Measurements from ENCODE around the gene HSPA1A. TPM values are rescaled to one million over a fixed set of nuclear protein-coding genes. Genes with fewer than 3 reads are reported as not detected.

Gene HSPA1A
- total and polyA plus RNA-seq, 9 of the 15 experiments (the other 6 are each of a cell fraction or from before 2014, with no cell fraction given), result 2.2 to 273 (median 107) TPM

GRCh38 chr6:31822036-31822821, 6.9 kb downstream of the HSPA1A start (continued):
- TF ChIP-seq CUX1 (CRISPR knock-in tag; IDR thresholded peaks at IDR 0.05) (no peak), BHLHE40 (IDR thresholded peaks at IDR 0.05; ENCODE audit: low read length) (no peak), PML (IDR thresholded peaks at IDR 0.05; ENCODE audit: low read length) (peak; percentile 75), ZNF583 (CRISPR knock-in tag; IDR thresholded peaks at IDR 0.05) (peak; percentile 68; the same call in 1 of the 2 replicates), HDAC1 (IDR thresholded peaks at IDR 0.05) (peak in 1 of 2 experiments; percentile 85; a peak in 2 of 4 replicates), HMGXB4 (CRISPR knock-in tag; IDR thresholded peaks at IDR 0.05) (peak; percentile 11; the same call in 1 of the 2 replicates), MED1 (CRISPR knock-in tag; IDR thresholded peaks at IDR 0.05; ENCODE audit: borderline replicate concordance) (no peak), ZNF398 (CRISPR knock-in tag; IDR thresholded peaks at IDR 0.05) (no peak), SFPQ (IDR thresholded peaks at IDR 0.05; ENCODE audit: low read depth, low read length) (no peak), ZKSCAN3 (CRISPR knock-in tag; IDR thresholded peaks at IDR 0.05) (no peak), ZNF174 (CRISPR knock-in tag; IDR thresholded peaks at IDR 0.05) (no peak), ZSCAN29 (IDR thresholded peaks at IDR 0.05) (no peak), PPARD (CRISPR knock-in tag; IDR thresholded peaks at IDR 0.05) (no peak), ZBTB12 (CRISPR knock-in tag; IDR thresholded peaks at IDR 0.05) (no peak)
